Common myeloid progenitor, CD34-positive (primary cell): ENCODE results near the gene CSMD2.

Source experiments
- CTCF ChIA-PET: fragments of 350-600 bp; sonication (Branson Sonifier 250); formaldehyde crosslinking; loops from one replicate; lab custom pipeline; 2021; ENCODE audit warnings: antibody characterized with exemption; lab: Charles Lee
- POLR2A ChIA-PET: fragments of 350-600 bp; sonication (Branson Sonifier 250); formaldehyde crosslinking; loops from one replicate; lab custom pipeline; 2021; ENCODE audit warnings: antibody characterized with exemption; lab: Charles Lee
- DNase-seq, 3 donors: peaks; one replicate each; pipeline versions ENCODE4 v3.0.0 to v3.0.0-alpha.2; 2013
- H3K27ac ChIP-seq, 2 experiments: 1 replicate in 1 of 2; 2 replicates in 1 of 2; pipeline ENCODE4 v1.7.0; 2013; ENCODE audit warnings: inconsistent platforms in 2 of 2, low read length in 2 of 2, mild to moderate bottlenecking in 2 of 2, low read depth in 1 of 2, moderate library complexity in 1 of 2; ENCODE audit not compliant: severe bottlenecking in 2 of 2, insufficient read depth in 1 of 2, poor library complexity in 1 of 2
- H3K27me3 ChIP-seq, 5 experiments: replicated peaks in 2 of 5; 1 replicate in 3 of 5; 2 replicates in 2 of 5; pipeline versions ENCODE4 v1.6.1 to v1.7.0; 2013; ENCODE audit warnings: low read length in 4 of 5, mild to moderate bottlenecking in 2 of 5, moderate library complexity in 2 of 5, inconsistent platforms in 1 of 5; ENCODE audit not compliant: insufficient read depth in 5 of 5, control insufficient read depth in 4 of 5
- H3K36me3 ChIP-seq, 4 experiments: 1 replicate in 2 of 4; 2 replicates in 2 of 4; pipeline versions ENCODE4 v1.6.1 to v1.7.0; 2013; ENCODE audit warnings: low read length in 3 of 4, control low read depth in 1 of 4, mild to moderate bottlenecking in 1 of 4; ENCODE audit not compliant: control insufficient read depth in 4 of 4, insufficient read depth in 4 of 4
- H3K4me1 ChIP-seq, 4 experiments: 1 replicate in 3 of 4; 2 replicates in 1 of 4; pipeline versions ENCODE4 v1.6.1 to v1.7.1; 2013; ENCODE audit warnings: low read length in 3 of 4, mild to moderate bottlenecking in 3 of 4, control low read depth in 1 of 4, inconsistent platforms in 1 of 4, moderate library complexity in 1 of 4; ENCODE audit not compliant: control insufficient read depth in 4 of 4, insufficient read depth in 4 of 4; ENCODE audit errors: control extremely low read depth in 1 of 4
- H3K4me3 ChIP-seq, 7 experiments: 1 replicate in 4 of 7; 2 replicates in 3 of 7; pipeline versions ENCODE4 v1.5.1 to v1.7.0; 2013; ENCODE audit warnings: mild to moderate bottlenecking in 7 of 7, low read length in 6 of 7, moderate library complexity in 6 of 7, inconsistent platforms in 2 of 7, low read depth in 2 of 7, control low read depth in 1 of 7; ENCODE audit not compliant: insufficient read depth in 4 of 7, control insufficient read depth in 1 of 7; ENCODE audit errors: extremely low read depth in 1 of 7
- H3K9me3 ChIP-seq, 5 experiments: 1 replicate in 4 of 5; 2 replicates in 1 of 5; pipeline versions ENCODE4 v1.6.1 to v1.7.1; 2013; ENCODE audit warnings: low read length in 4 of 5, mild to moderate bottlenecking in 2 of 5, inconsistent platforms in 1 of 5, low read depth in 1 of 5, moderate library complexity in 1 of 5; ENCODE audit not compliant: control insufficient read depth in 4 of 5, insufficient read depth in 2 of 5; ENCODE audit errors: control extremely low read depth in 1 of 5
- WGBS: methylation state at CpG from one replicate; pipeline ENCODE4 v1.1.5; 2013; ENCODE audit not compliant: insufficient coverage; 5-methylcytosine and 5-hydroxymethylcytosine counted together

CSMD2 gene

GRCh38 chr1:33618636-33619035 is 546.4 kb downstream of the CSMD2 start:
- Histone ChIP-seq H3K27me3 (peaks cover 0 to 3% (median 0%) of the 10 kb centered on the region in 5 experiments), H3K27ac (no peak overlapping the region), H3K9me3 (no peaks in the 10 kb centered on the region), H3K4me1 (peaks cover 0 to 6% (median 3%) of the 10 kb centered on the region in 4 experiments), H3K4me3 (no peak overlapping the region), H3K36me3 (no peaks in the 10 kb centered on the region)
- ChIA-PET POLR2A (no interaction called here), CTCF (interaction anchor here (1.0 to 2.3 kb wide), 2 partner anchors 12 to 15 kb away, joined by 3 to 7 read pairs; no protein-coding TSS in a partner anchor)
- DNase-seq = no peak
- WGBS = 86% methylated on average over 1 of the region's 1 CpG

DNA sequence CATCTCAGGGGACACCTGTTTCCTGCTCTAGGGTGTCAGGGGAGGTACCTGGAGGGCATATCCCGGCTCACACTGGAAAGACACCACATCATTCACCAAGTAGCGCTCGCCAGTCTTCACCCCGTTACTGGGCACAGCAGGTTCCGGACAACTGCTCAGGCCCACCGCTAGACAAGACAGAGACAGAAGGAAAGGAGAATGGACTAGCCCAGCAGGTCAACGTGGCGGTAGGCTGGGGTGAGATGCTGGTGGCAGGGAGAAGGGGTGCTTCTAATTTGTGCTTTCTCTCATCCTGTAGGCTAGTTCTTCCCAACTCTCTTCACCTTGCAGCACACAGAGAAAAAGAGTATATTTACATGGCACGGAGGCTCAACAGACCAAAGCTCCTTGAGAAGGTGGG is 547.6 kb downstream of the CSMD2 start:
- POLR2A ChIA-PET = no interaction called here

DNA sequence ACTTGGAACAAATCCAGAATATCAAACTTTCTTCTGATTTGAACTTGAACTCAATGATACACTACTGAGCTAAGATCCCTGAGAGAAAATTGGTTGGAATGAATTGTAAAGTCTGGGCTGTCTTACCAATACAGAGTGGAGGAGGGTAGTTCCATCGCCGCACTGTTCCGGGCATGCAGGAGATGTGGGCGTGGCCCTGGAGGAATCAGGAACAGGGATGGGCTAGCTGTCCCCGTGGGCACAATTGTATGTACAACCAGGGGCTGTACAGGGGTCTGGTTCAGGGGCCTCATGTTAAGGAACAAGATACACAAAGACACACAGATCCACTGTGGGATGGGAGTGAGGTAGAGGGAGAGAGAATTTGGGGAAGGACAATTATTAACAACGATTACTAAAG is 548.2 kb downstream of the CSMD2 start:
- 96% methylated on average over 5 of the region's 6 CpGs for WGBS
- H3K27me3 ChIP-seq = peaks cover 0 to 9% (median 0%) of the 10 kb centered on the region in 5 experiments
- ChIA-PET CTCF (interaction anchor here (1.3 kb wide), 1 partner anchor 17 kb away, joined by 6 read pairs; no protein-coding TSS in a partner anchor), POLR2A (no interaction called here)
- H3K9me3 ChIP-seq = no peaks in the 10 kb centered on the region
- peaks cover 0 to 6% (median 3%) of the 10 kb centered on the region in 4 experiments for H3K4me1 ChIP-seq
- H3K36me3 ChIP-seq = no peaks in the 10 kb centered on the region
- DNase-seq = no peak
- H3K27ac ChIP-seq = no peak overlapping the region
- no peak overlapping the region for H3K4me3 ChIP-seq

More for the DNA sequence above, 547.6 kb downstream of the CSMD2 start:
- CTCF ChIA-PET = interaction anchor here (0.5 to 1.3 kb wide), 3 partner anchors 13 to 17 kb away, joined by 3 to 6 read pairs (median 3); no protein-coding TSS in a partner anchor
- DNase-seq = no peak
- peaks cover 0 to 6% (median 3%) of the 10 kb centered on the region in 4 experiments for H3K4me1 ChIP-seq
- no peaks in the 10 kb centered on the region for H3K9me3 ChIP-seq
- peaks cover 0 to 9% (median 0%) of the 10 kb centered on the region in 5 experiments for H3K27me3 ChIP-seq
- H3K4me3 ChIP-seq = no peak overlapping the region
- no peaks in the 10 kb centered on the region for H3K36me3 ChIP-seq
- WGBS = 100% methylated on average over 2 of the region's 9 CpGs
- H3K27ac ChIP-seq = no peak overlapping the region

DNA sequence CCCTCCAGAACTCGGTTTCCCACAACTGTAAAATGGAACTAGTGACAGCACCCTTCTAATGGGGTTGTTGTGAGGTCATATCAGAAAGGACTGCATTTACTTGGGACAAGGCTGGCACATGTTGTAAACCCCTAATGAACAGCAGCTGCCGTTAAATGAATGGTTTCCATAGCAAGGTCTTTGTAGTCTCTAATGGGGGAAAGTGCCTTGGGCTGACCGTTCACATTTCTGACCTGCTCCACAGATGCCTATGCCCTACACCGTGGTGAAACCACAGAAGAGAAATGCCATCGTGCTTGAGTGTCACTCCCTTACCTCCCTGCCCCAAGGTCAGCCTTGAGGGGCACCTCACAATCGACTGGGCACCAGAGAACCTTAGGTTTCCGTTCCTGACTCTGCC is 549.5 kb downstream of the CSMD2 start:
- no peak overlapping the region for H3K4me3 ChIP-seq
- CTCF ChIA-PET = no interaction called here
- 36% methylated on average over 4 of the region's 7 CpGs for WGBS
- POLR2A ChIA-PET = no interaction called here
- DNase-seq = no peak
- no peaks in the 10 kb centered on the region for H3K9me3 ChIP-seq
- peaks cover 0 to 9% (median 0%) of the 10 kb centered on the region in 5 experiments for H3K27me3 ChIP-seq
- H3K4me1 ChIP-seq = peaks cover 0 to 6% (median 3%) of the 10 kb centered on the region in 4 experiments
- no peak overlapping the region for H3K27ac ChIP-seq
- H3K36me3 ChIP-seq = no peaks in the 10 kb centered on the region

DNA sequence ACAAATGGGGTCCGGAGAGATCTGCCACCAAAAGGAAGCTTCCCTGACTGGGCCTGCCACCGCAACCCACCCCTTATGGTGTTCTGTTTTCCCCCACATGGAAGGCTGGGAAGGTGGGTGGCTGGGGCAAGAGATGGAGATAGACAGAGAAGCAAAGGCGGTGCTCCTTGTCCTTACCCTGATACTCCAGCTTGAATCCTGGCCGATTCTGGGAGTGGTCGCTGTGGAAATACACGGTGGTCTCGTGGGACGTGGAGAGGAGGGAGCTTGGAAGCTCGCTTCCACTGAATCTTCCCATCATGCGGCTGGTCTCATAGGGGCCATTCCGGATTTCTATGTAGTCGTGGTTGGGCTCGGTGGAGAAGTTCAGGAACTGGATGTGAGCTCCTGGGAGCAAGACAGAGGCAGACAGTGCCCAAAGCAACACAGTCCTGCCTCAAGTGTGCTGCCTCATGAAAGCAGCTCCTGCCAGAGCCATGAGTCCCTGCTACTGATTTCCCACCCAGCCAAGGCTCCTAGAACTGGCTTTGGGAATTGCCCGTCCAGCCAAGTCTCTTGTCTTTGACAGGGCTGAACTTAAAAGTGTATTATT is 554.1 kb downstream of the CSMD2 start:
- Histone ChIP-seq H3K4me3 (no peak overlapping the region), H3K27me3 (peaks cover 0 to 9% (median 0%) of the 10 kb centered on the region in 5 experiments), H3K9me3 (no peaks in the 10 kb centered on the region), H3K36me3 (no peaks in the 10 kb centered on the region), H3K4me1 (peaks cover 0 to 5% (median 2%) of the 10 kb centered on the region in 4 experiments), H3K27ac (no peak overlapping the region)
- ChIA-PET CTCF (interaction anchor here (0.8 to 1.3 kb wide), 4 partner anchors 10 to 316 kb away, joined by 3 read pairs; no protein-coding TSS in a partner anchor), POLR2A (no interaction called here)
- 95% methylated on average over 12 of the region's 14 CpGs for WGBS
- no peak for DNase-seq

GRCh38 chr1:33610391-33610790 is 554.6 kb downstream of the CSMD2 start:
- Histone ChIP-seq H3K27ac (no peak overlapping the region), H3K4me1 (no peaks in the 10 kb centered on the region), H3K4me3 (no peak overlapping the region), H3K9me3 (no peaks in the 10 kb centered on the region), H3K27me3 (peaks cover 0 to 9% (median 0%) of the 10 kb centered on the region in 5 experiments), H3K36me3 (no peaks in the 10 kb centered on the region)
- WGBS = 42% methylated on average over 2 of the region's 3 CpGs
- ChIA-PET CTCF (interaction anchor here (1.1 to 1.2 kb wide), 2 partner anchors 24 to 315 kb away, joined by 3 read pairs; no protein-coding TSS in a partner anchor), POLR2A (no interaction called here)
- no peak for DNase-seq

DNA sequence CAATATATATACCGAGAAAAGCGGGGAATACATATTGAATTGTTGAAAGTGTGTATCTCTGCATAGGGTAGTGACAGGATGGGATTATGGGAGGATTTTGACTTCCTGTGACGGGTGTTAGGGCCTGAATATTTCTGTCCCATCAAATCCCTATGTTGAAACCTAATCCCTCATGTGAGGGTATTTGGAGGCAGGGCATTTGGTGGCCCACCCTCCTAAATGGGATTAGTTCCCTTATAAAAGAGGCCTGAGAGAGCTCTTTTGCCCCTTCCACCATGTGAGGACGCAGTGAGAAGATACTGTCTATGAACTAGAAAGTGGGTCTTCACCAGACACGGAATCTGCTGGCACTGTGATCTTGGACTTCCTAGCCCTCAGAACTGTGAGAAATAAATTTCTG is 555.3 kb downstream of the CSMD2 start:
- POLR2A ChIA-PET = no interaction called here
- H3K4me1 ChIP-seq = no peaks in the 10 kb centered on the region
- peaks cover 0 to 12% (median 0%) of the 10 kb centered on the region in 5 experiments for H3K27me3 ChIP-seq
- H3K4me3 ChIP-seq = no peak overlapping the region
- H3K36me3 ChIP-seq = no peaks in the 10 kb centered on the region
- DNase-seq = no peak
- no peaks in the 10 kb centered on the region for H3K9me3 ChIP-seq
- WGBS = 100% methylated on average over 2 of the region's 5 CpGs
- CTCF ChIA-PET = interaction anchor here (1.0 to 1.2 kb wide), 2 partner anchors 11 to 315 kb away, joined by 3 read pairs; no protein-coding TSS in a partner anchor
- H3K27ac ChIP-seq = no peak overlapping the region
